Measurements from ENCODE around the gene CCNK.

GRCh38 chr14:99535908-99536778 lies 54.9 kb downstream of the CCNK start:
- TF ChIP-seq CTCF (IDR thresholded peaks at IDR 0.05): no peak
- TF ChIP-seq POLR2A (IDR thresholded peaks at IDR 0.05): no peak

All from transverse colon (tissue), 3 donors.